T-helper 1 cell treated with Interleukin-12 subunit alpha and Interleukin-12 subunit beta and Interleukin-4 antibody, amounts not matched to agents 30 ng/mL and 1 ng/mL, for 36 hours (primary cell): Measurements from ENCODE around the gene ANO2. TPM values are rescaled to one million over a fixed set of nuclear protein-coding genes. Genes with fewer than 3 reads are reported as not detected.
"Not testable (repeated sequence)": the region's sequence is repeated elsewhere in the genome, so short reads cannot be mapped to it uniquely, and the experiment has no call there.

ENCODE experiments used
- intact Hi-C: fragments of 100-400 bp; cut with micrococcal nuclease; formaldehyde crosslinking; loops from one replicate; pipeline ENCODE4 v1.15.1; 2024
- total RNA-seq: library from RNA; stranded (reverse); gene quantifications from 2 replicates; pipeline ENCODE4 v1.2.3, GENCODE V29; 2022

ANO2 gene
- total RNA-seq, 1 donor from 2014 or later: not detected

GRCh38 chr12:5557906-5558305, 387.2 kb downstream of the ANO2 start:
- intact Hi-C loops: no loop called here

- intact Hi-C loops: no loop called here
These were observed 387.9 kb downstream of the ANO2 start for GRCh38 chr12:5556946-5557673.

DNA sequence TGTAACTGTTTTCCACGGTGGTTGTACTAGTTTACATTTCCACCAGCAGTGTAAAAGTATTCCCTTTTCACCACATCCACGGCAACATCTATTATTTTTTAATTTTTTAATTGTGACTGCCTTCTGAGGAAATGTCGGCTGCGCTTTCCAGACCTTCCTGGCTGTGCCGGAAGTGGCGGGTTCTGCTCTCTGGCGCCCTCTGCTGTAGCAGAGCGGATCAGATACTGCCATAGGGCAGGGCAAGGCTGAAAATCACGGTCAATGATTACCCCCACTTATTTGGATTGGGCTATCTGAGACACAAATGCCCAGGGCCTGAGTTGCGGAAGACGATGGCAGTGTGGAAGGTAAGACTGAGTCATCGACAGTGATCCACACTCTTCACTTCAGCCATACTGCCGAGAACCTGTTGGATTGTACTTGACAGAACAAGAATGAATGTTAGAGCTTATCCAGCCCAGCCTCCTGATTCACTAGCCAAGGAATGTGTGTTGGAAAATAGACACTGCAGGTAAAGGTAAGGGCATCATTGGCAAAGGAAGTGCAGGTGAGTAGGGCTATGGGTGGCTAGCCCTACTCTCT, 388.9 kb downstream of the ANO2 start:
- intact Hi-C loops: no loop called here

DNA sequence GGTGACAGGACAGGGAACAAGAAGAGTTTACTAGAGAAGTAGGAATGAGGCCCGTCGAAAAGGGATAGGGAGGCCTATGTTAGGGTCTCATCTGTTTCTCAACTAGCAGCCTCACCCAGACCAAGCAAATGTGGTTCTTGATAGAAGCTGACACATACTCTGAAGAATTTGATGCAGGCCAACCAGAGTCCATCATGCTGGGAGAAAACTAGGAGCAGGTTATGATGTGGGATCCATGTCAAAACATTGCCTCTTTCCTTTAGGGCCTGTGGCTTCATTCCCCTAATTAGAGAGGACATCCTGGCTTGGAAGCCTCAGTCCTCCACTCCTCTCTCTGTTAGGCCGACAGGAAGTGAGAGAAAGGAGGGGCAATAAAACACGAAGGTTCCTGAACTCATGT, 390.3 kb downstream of the ANO2 start:
- intact Hi-C loops: no loop called here

GRCh38 chr12:5549011-5549410, 396.0 kb downstream of the ANO2 start:
- intact Hi-C loops: no loop called here

- intact Hi-C loops: no loop called here
These were observed 396.7 kb downstream of the ANO2 start for GRCh38 chr12:5548152-5548943.

DNA sequence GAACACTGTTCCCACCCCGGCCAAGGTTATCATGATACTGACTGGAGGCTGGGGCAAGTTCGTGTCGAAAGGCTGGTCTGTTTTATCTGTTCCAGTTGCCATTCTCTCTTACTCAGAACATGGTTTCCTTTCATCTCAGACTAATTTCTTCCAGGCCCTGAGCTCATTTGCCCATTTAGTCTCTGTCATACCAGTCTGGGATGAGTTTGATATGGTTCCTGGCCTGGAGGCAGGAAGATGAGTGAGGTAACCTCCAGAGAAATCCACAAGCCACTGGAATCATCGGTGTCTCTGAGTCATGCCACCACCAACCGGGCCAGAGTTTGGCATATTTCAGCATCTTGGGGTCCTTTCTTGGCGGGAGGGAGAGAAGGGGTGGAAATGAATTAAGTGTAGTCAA, 398.4 kb downstream of the ANO2 start:
- intact Hi-C loops: no loop called here

- intact Hi-C loops: no loop called here
These were observed 407.3 kb downstream of the ANO2 start for GRCh38 chr12:5537771-5538170.

DNA sequence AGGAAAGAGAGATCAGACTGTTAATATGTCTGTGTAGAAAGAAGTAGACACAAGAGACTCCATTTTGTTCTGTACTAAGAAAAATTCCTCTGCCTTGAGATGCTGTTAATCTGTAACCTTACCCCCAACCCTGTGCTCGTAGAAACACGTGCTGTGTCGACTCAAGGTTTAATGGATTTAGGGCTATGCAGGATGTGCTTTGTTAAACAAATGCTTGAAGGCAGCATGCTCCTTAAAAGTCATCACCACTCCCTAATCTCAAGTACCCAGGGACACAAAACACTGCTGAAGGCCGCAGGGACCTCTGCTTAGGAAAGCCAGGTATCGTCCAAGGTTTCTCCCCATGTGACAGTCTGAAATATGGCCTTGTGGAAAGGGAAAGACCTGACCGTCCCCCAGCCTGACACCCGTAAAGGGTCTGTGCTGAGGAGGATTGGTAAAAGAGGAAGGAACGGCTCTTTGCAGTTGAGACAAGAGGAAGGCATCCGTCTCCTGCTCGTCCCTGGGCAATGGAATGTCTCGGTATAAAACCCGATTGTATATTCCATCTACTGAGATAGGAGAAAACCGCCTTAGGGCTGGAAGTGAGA, 407.9 kb downstream of the ANO2 start:
- intact Hi-C loops: not testable (repeated sequence)

DNA sequence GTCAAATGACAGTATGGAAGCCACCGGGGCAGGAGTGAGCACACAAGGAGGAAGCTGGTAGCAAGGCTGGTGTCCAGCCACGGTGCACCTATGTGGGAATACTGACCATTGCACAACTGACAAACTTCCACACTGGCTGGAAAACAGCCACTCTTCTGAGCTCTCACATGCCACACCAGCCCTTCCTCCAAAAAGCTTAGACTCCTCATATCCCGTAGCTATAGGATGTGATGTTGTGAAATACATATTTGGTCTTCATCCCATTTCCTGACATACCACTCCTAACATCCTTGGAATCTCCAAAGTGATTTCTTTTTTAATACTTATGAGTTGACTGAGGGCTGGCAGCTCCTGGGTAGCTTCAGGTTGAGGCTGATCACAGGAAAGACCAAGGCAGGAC, 409.5 kb downstream of the ANO2 start:
- intact Hi-C loops: no loop called here

- intact Hi-C loops: no loop called here
These were observed 410.4 kb downstream of the ANO2 start for GRCh38 chr12:5534426-5535199.

GRCh38 chr12:5533368-5533767, 411.7 kb downstream of the ANO2 start:
- intact Hi-C loops: no loop called here

GRCh38 chr12:5525783-5526367, 419.2 kb downstream of the ANO2 start:
- intact Hi-C loops: no loop called here

DNA sequence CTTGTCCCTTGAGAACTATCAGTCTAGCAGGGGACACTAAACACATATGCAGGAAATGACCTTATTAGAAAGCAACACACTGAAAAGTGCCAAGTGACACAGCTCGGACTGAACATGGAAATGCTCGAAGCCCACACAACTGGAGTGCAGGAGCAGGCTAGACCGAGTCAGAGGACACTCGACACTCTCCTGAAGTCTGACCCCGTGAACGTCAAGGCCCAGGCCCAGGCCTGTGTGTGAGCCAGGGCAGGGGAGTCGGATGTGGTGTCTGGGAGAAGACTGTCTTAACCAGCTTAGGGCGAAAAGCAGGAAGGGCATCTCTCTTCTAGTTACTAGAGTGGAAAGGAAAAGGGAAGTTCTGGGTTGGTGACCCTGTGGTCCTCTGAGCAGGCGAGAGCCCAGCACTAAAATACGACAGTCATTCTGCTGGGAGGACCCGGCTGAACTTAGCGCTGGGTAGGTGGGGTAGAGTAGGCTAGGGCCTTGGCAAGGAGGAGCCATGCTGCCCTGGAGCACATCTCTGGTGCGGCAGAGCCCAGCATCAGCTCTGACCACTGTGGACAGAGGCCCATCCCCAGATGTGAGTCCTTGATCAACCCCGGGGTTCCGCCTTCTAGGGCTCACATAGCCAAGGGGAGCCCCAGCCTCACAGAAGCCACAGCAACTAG, 420.2 kb downstream of the ANO2 start:
- intact Hi-C loops: no loop called here

GRCh38 chr12:5524116-5524768, 420.8 kb downstream of the ANO2 start:
- intact Hi-C loops: no loop called here

DNA sequence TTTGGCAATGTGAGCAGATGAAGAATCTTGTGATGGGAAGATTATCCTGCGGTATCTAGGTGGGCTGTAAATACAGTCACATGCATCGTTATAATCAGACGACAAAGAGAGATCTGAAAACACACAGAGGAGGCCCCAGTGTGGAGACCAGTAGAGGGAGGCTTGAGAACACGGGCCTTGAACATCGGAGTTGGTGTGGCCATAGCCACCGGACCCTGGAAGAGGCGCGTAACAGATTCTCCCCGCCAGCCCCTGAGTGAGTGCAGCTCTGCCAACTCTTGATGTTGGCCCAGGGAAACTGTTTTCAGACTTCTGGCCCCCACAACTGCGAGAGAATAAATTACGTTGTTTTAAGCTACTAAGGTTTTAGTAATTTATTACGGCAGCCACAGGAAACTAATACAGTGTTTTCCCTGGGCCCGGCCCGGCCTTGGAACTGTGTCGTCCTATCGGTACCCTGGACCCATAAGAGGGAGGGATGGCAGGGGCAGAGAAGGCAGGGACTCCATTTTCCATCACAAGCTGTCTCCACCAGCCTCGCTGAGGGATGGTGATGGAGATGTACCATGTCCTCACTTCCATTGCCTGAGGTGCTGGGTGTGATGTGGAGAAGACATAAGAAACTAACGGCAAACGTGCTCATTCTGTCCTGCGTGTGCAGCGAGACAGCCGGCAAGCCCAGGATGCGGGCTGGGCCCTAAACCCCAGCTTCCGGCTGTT, 421.5 kb downstream of the ANO2 start:
- intact Hi-C loops: no loop called here

DNA sequence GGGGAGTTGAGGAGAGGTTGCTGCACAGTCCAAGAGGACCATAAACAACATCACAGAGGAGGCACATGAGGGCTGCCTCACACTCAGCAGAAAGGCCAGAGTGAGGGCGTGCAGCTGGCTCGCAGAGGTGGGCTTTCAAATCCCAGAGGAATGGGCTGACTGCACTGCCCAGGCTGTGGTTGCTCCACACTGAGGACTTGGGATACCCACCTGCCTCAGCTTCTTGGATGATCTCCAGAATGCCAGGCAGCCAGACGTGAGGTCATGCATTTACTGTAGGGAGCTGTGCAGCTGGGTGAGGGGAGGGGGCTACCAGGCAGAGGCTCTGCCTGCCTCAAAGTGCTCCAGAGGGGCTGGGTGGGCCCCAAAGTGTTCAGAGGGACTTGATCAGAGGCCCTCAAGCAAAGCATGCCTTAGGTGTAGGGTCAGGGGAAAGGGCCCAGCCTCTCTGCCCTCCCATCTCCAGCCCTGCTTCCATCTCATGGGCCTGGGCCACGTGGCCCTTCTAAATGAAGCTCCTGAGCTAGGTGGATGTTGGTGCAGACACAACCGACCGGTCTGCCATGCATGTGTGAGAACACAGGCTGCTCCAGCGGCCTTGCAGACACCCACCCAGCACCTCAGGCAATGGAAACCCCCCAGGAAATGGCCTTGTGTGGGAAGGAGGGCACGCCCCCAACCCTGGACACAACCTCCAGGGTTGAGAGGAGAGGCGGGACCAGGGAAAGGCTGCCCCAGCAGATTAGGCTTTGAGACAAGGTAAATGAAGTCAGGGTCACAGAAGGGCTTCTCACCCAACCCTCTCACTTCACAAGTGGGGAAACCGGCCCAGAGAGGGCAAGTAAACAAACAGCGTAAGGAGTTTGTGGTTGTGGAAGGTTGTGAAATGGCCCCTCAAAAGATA, 422.4 kb downstream of the ANO2 start:
- intact Hi-C loops: no loop called here
